Ascending aorta (tissue), 2 donors: ENCODE data around the gene SULT6B1. TPM values are rescaled to one million over a fixed set of nuclear protein-coding genes. Genes with fewer than 3 reads are reported as not detected.

ENCODE experiments used
- DNase-seq, 2 donors: peaks; one replicate each; pipeline ENCODE4 v3.0.0-alpha.2; 2019; ENCODE audit warnings: low spot score in 2 of 2
- H3K27ac ChIP-seq, 2 donors: fragments of 200-600 bp; sonication (generic); one replicate each; pipeline ENCODE4 v1.5.1; 2016 to 2017; ENCODE audit warnings: mild to moderate bottlenecking in 1 of 2
- H3K27me3 ChIP-seq: fragments of 200-600 bp; sonication (generic); one replicate; pipeline ENCODE4 v1.5.1; 2017
- H3K36me3 ChIP-seq, 2 donors: fragments of 200-600 bp; sonication (generic); one replicate each; pipeline ENCODE4 v1.5.1; 2016
- H3K4me1 ChIP-seq, 2 donors: fragments of 200-600 bp; sonication (generic); one replicate each; pipeline ENCODE4 v1.5.1; 2016 to 2017; ENCODE audit warnings: mild to moderate bottlenecking in 1 of 2
- H3K4me3 ChIP-seq, 2 donors: fragments of 200-600 bp; sonication (generic); one replicate each; pipeline ENCODE4 v1.5.1; 2016 to 2017; ENCODE audit warnings: mild to moderate bottlenecking in 1 of 2
- H3K9me3 ChIP-seq, 2 donors: fragments of 200-600 bp; sonication (generic); one replicate each; pipeline ENCODE4 v1.5.1; 2016
- intact Hi-C: fragments of 100-400 bp; cut with DNase I; formaldehyde crosslinking; loops from one replicate; pipeline ENCODE4 v1.15.1; 2023
- total RNA-seq: library from RNA; depleted of rRNA; stranded (reverse); fragments of >200 nt; gene quantifications from one replicate; pipeline ENCODE4 v1.1.0, GENCODE V29; 2016
- TF ChIP-seq, protein P1 (sequence below), 3 experiments: fragments of 200-600 bp in 2 of 3; fragments of 450-650 bp in 1 of 3; sonication (generic) in 2 of 3; IDR thresholded peaks; one replicate each; pipeline ENCODE4 v1.5.1; 2016 to 2019; ENCODE audit warnings: antibody characterized with exemption in 3 of 3, mild to moderate bottlenecking in 1 of 3, moderate library complexity in 1 of 3

The SULT6B1 gene
- total RNA-seq, 1 donor from 2014 or later: not detected

DNA sequence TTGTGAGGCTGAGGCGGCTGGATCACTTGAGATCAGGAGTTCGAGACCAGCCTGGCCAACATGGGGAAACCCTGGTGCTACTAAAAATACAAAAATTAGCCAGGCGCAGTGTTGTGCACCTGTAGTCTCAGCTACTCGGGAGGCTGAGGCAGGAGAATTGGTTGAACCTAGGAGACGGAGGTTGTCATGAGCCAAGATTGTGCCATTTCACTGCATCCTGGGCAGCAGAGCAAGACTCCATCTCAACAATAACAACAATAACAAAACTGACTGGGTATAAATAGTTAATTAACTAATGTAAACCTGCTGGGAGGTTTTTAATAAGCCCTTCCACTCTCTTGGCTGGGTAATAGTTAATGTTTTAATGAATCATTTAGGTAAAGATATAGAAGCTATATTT lies 7.8 kb downstream of the SULT6B1 start:
- no peak for DNase-seq
- H3K4me3 ChIP-seq: no peak overlapping the region
- no peak overlapping the region for H3K27ac ChIP-seq
- intact Hi-C loops: no loop called here
- H3K4me1 ChIP-seq: no peaks in the 10 kb centered on the region
- TF ChIP-seq, protein P1, sequence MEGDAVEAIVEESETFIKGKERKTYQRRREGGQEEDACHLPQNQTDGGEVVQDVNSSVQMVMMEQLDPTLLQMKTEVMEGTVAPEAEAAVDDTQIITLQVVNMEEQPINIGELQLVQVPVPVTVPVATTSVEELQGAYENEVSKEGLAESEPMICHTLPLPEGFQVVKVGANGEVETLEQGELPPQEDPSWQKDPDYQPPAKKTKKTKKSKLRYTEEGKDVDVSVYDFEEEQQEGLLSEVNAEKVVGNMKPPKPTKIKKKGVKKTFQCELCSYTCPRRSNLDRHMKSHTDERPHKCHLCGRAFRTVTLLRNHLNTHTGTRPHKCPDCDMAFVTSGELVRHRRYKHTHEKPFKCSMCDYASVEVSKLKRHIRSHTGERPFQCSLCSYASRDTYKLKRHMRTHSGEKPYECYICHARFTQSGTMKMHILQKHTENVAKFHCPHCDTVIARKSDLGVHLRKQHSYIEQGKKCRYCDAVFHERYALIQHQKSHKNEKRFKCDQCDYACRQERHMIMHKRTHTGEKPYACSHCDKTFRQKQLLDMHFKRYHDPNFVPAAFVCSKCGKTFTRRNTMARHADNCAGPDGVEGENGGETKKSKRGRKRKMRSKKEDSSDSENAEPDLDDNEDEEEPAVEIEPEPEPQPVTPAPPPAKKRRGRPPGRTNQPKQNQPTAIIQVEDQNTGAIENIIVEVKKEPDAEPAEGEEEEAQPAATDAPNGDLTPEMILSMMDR (IDR thresholded peaks at IDR 0.05): no peak
- no peaks in the 10 kb centered on the region for H3K27me3 ChIP-seq
- H3K36me3 ChIP-seq: no peaks in the 10 kb centered on the region
- no peaks in the 10 kb centered on the region for H3K9me3 ChIP-seq

DNA sequence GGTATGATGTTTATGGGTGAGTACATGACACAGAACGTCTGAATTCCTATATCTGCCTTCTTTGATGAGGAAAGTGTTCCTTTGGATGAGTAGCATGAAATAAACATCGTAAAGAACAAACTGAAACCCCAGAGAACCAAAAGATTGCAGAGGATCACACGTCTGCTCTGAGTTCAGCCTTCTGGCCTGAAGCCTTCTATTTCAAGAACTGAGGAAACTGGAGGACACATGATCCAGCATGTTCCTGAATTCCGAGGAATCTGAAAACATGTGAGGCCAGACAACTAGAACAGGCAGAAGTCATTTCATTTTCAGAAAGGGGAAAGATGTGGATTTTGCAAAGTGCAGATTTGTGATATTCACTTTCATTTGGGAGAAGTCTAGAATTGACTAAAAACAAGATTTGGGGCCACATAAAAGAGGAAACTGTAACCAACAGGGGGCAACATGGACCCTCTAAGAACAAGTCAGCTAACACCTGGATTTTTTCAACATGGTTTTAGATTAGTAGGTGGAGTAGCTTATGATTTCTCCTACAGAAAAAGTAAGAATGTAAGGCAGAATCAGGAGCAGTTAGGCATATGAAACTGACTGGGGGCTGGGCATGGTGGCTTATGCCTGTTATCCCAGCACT lies 8.3 kb downstream of the SULT6B1 start:
- TF ChIP-seq, protein P1 (IDR thresholded peaks at IDR 0.05): no peak
- Histone ChIP-seq H3K4me1 (no peaks in the 10 kb centered on the region), H3K9me3 (no peaks in the 10 kb centered on the region), H3K27ac (no peak overlapping the region), H3K27me3 (no peaks in the 10 kb centered on the region), H3K36me3 (no peaks in the 10 kb centered on the region), H3K4me3 (no peak overlapping the region)
- no peak for DNase-seq
- intact Hi-C loops: no loop called here

DNA sequence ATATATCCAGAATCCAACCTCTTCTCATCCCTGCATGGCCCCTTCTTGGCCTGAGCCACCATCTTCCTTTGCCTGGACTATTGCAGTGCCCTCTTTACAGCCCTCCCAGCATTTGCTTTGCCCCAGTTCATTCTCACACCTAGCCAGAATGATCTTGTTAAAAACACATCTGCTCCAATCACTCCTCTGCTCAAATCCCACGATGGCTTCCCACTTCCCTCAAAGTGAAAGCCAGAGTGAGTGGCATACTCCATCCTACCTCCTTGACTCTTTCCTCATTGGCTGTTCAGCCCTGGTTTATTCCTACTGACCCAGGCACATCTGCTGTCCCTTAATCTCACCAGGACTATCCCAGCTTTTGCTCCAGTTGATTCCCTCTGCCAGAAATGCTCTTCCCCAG lies 14.7 kb downstream of the SULT6B1 start:
- no peaks in the 10 kb centered on the region for H3K36me3 ChIP-seq
- intact Hi-C loops: no loop called here
- no peak for DNase-seq

DNA sequence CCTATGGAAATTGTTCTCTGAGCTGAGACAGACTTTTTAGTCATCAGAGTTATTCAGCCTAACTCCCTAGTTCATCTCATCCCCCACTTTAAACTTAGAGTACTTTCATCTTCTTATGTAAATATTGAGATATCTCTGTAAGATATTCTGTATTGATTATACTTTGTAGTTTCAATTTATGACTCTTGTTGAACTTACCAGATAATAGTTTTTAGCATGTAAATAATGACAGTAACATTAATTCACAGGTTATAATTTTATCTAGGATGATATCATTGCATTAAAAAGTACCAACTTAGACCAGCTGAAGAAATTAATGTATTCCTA lies 16.9 kb downstream of the SULT6B1 start:
- TF ChIP-seq, protein P1 (IDR thresholded peaks at IDR 0.05): no peak
- H3K9me3 ChIP-seq: no peaks in the 10 kb centered on the region
- no peaks in the 10 kb centered on the region for H3K27me3 ChIP-seq
- H3K4me3 ChIP-seq: no peak overlapping the region
- DNase-seq: no peak
- intact Hi-C loops: no loop called here
- H3K4me1 ChIP-seq: no peaks in the 10 kb centered on the region
- H3K27ac ChIP-seq: no peak overlapping the region
- H3K36me3 ChIP-seq: no peaks in the 10 kb centered on the region

More for the DNA sequence above, 14.7 kb downstream of the SULT6B1 start:
- no peaks in the 10 kb centered on the region for H3K9me3 ChIP-seq
- no peaks in the 10 kb centered on the region for H3K27me3 ChIP-seq
- TF ChIP-seq, protein P1 (IDR thresholded peaks at IDR 0.05): no peak
- no peaks in the 10 kb centered on the region for H3K4me1 ChIP-seq
- no peak overlapping the region for H3K4me3 ChIP-seq
- H3K27ac ChIP-seq: no peak overlapping the region

DNA sequence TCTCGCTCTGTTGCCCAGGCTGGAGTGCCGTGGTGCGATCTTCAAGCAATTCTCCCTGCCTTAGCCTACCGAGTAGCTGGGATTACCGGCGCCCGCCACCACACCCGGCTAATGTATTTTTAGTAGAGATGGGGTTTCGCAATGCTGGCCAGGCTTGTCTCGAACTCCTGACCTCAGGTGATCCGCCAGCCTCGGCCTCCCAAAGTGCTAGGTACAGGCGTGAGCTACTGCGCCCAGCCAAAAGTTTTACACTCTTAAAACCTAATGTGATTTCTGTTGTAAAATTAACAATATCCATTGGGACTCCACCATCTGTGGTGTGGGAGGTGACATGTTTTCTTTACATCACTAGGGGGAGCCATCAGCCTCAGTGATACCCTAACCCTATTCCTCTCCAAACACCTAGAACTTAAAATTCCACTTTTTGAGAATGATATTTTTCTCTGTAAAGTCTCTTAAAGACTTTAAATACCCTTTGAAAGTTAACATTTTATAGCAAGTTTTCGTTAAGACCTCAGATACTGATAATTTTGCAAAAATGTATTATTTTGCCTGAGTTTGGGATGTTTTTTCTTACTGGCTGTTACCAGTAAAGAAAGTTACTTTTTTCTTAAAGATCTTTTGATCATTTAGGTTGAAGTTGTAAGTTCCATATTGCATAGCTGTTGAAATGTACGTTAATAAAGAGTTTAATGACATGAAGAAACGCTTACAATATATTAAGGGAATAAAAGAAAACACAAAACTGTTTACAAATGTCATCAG lies 20.1 kb downstream of the SULT6B1 start:
- Histone ChIP-seq H3K36me3 (no peaks in the 10 kb centered on the region), H3K4me1 (no peaks in the 10 kb centered on the region), H3K4me3 (no peak overlapping the region), H3K9me3 (no peaks in the 10 kb centered on the region), H3K27ac (no peak overlapping the region), H3K27me3 (no peaks in the 10 kb centered on the region)
- TF ChIP-seq, protein P1 (IDR thresholded peaks at IDR 0.05): peak; percentile 26 to 55 (median 51)
- DNase-seq: no peak
- intact Hi-C loops: loop anchor here (5.0 kb wide), 1 partner anchor 724 kb away; no protein-coding TSS in a partner anchor
